Urinary bladder (tissue), 4 donors: ENCODE measurements around the gene TRABD2A. TPM values are rescaled to one million over a fixed set of nuclear protein-coding genes. Genes with fewer than 3 reads are reported as not detected.
A peak's percentile ranks its signal among the peaks of the same experiment; 100 is the strongest.

ENCODE experiments used
- DNase-seq: peaks from one replicate; pipeline ENCODE4 v3.0.0-alpha.2; 2015; ENCODE audit errors: extremely low spot score
- H3K27ac ChIP-seq: one replicate; pipeline ENCODE4 v1.5.1; 2013; ENCODE audit warnings: low read depth, mild to moderate bottlenecking, moderate library complexity
- H3K36me3 ChIP-seq: one replicate; pipeline ENCODE4 v1.6.1; 2013; ENCODE audit warnings: mild to moderate bottlenecking, moderate library complexity; ENCODE audit not compliant: insufficient read depth
- H3K4me1 ChIP-seq: one replicate; pipeline ENCODE4 v1.6.1; 2013; ENCODE audit warnings: mild to moderate bottlenecking, moderate library complexity; ENCODE audit not compliant: insufficient read depth
- H3K4me3 ChIP-seq: one replicate; pipeline ENCODE4 v1.5.1; 2013; ENCODE audit warnings: low read depth, low read length
- WGBS: extraction: QIAGEN DNeasy Blood & Tissue Kit; methylation state at CpG from one replicate; pipeline ENCODE4 v1.1.7; 2013; 5-methylcytosine and 5-hydroxymethylcytosine counted together
- polyA plus RNA-seq: library from polyadenylated mRNA; stranded (reverse); fragments of 200-250 nt; gene quantifications from one replicate; pipeline ENCODE4 v1.2.3, GENCODE V29; 2013
- total RNA-seq: library from RNA; depleted of rRNA; stranded (reverse); fragments of >200 nt; gene quantifications from one replicate; pipeline ENCODE4 v1.2.3, GENCODE V29; 2014
- donor health status: healthy with polysubstance abuse.
- donor health status: healthy.

TRABD2A gene
- total and polyA plus RNA-seq, 2 donors: 0.61 to 1.3 TPM

DNA sequence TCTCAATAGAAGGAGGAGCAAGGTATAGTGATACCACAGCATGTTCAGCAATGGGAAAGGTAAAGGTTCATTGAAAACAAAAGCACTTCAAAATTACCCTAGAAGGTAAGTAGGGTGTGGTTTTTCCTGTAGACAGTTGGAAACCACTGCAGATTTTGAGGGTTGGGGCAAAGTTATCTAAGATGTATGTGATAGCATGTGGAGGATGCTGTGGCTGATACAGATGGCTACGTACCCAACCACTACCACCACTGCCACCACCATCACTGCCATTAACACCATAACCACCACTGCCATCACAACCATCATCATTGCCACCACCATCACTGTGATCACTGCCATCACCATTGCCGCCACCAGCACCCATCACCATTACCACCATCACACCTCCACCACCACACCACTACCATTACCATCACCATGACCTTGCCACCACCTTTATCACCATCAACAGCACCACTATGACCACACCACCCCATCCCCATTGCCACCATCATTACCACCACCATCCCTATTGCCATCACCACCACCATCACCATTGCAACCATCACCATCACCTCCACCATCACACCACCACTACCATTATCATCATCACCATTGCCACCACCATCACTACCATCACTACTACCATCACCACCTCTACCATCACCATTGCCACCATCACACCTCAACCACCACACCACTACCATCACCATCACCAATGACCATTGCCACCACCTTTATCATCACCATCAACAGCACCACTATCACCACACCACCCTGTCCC lies 28.2 kb upstream of the TRABD2A start:
- no peak overlapping the region for H3K4me3 ChIP-seq
- no peak for DNase-seq
- H3K4me1 ChIP-seq: no peaks in the 10 kb centered on the region
- no peak overlapping the region for H3K27ac ChIP-seq
- WGBS: 96% methylated on average over 2 of the region's 2 CpGs
- no peaks in the 10 kb centered on the region for H3K36me3 ChIP-seq

DNA sequence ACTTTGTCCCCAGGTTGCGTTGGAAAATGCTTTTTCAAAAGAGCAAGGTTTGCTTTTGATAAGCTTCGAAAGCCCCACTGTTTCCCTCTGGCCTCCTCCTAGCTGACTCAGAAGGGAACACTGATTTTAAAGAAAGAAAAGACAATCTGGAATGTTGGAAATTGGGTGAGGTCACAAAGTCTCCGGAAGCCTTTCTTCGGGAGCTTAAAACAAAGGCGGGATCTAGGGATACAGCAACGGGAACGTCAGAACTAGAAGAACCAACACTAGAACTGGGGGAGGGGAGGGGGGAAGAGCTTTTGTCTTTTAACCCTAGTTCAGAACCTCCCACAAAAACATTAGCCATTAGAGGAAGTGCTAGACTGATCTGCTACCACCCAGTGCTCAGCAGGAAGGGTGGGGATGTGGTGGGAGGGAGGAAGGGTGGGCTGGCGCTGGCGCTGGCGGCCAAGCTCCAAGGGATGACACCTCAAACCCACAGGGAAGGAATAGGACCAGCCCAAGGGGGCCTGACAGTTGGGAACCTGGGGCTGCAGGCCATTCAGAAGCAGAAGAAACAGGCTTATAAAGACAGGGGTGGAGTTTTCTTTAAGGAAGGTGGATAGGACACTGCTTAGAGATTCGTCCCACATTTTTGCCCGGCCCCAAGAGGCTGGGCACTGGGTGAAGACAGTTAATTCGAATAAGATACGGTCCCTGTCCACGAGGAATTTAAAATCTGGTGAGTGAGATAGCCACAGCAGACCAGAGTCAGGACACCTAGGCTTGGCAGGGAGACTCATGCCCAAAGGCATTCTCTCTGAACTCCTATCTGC lies 26.2 kb upstream of the TRABD2A start:
- H3K4me1 ChIP-seq: no peaks in the 10 kb centered on the region

DNA sequence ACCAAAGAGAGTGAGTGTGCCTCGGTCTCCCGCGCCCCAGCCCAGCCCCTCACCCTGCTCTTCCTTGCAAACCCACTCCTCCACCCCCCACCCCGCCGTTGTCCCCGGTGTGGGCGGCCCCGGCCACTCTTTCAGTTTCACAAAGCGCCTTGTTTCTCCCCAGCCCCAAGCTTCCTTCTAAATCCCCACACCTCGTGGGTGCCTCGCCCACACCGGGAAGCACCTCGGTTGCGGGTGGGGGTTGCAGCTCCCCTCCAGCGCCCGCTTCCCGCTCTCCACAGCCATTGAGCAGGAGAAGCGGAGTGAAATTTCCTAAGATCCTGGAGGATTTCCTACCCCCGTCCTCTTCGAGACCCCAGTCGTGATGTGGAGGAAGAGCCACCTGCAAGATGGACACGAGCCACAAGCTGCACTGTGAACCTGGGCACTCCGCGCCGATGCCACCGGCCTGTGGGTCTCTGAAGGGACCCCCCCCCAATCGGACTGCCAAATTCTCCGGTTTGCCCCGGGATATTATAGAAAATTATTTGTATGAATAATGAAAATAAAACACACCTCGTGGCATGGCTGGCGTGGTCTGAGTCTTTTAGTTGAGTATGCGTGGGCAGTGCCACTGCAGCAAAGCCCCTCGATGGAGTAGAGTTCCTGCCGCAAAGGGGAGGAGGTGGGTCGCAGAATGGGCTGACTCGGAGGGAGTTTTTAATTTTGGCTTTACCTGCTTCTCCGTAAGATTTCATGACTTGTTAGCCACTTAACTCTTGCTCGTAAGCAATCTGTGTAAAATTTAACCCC lies 25.4 kb upstream of the TRABD2A start:
- no peak for DNase-seq

More for the DNA sequence above, 26.2 kb upstream of the TRABD2A start:
- DNase-seq: no peak
- H3K27ac ChIP-seq: peak overlapping the region; percentile 28
- peak overlapping the region; percentile 90 for H3K4me3 ChIP-seq
- WGBS: 15% methylated on average over 15 of the region's 15 CpGs
- no peaks in the 10 kb centered on the region for H3K36me3 ChIP-seq

DNA sequence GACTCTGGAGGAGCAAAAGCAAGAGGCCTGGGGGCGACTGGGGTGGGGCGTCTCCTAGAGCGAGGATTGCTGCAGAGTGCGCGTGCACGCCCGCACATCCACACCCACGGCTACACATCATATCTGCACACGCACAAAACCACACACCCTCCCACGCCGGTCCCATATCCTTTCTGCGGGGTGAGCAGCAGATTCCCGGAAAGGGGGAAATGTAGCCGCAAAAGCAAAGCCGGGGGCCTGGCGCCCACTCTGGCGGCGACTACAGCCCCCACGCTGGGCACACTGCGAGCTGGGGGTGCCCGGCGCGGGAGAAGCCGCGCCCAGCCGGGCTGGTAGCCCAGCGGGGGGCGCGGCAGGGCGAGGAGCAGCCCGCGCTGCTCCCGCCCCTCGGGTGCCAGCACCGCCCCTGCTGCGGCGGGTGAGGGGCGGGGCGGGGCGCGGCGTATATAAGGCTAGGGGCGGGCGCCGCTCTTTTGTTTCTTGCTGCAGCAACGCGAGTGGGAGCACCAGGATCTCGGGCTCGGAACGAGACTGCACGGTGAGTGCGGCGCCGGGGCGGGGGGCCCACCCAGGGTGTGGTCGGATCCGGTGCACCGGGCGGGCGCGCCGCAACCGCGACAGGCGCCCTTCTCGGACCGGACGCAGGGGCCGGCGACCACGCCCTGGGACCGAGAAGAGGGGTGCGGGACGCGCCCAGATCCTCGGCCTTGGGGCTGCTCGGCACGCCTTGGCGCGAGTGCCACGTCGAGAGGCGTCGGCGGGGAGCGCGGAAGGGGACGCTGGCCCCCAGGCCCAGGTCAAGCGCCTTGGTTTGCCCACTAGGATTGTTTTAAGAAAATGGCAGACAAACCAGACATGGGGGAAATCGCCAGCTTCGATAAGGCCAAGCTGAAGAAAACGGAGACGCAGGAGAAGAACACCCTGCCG lies 24.6 kb upstream of the TRABD2A start, which contains the start of gene TMSB10:
TSS of gene TMSB10 (plus strand) at position 476 of the 927 bp plus-strand sequence.
- DNase-seq: no peak
- Histone ChIP-seq H3K27ac (peak within 1 kb of the TSS; percentile 94), H3K4me1 (no peaks in the 10 kb centered on the region), H3K4me3 (peak within 1 kb of the TSS; percentile 90), H3K36me3 (no peaks in the 10 kb centered on the region)
- under 1% methylated on average over 94 of the region's 94 CpGs for WGBS

More for the DNA sequence above, 25.4 kb upstream of the TRABD2A start:
- Histone ChIP-seq H3K36me3 (no peaks in the 10 kb centered on the region), H3K4me1 (no peaks in the 10 kb centered on the region), H3K4me3 (peak overlapping the region; percentile 90), H3K27ac (peak overlapping the region; percentile 94)
- WGBS: 1% methylated on average over 38 of the region's 38 CpGs

DNA sequence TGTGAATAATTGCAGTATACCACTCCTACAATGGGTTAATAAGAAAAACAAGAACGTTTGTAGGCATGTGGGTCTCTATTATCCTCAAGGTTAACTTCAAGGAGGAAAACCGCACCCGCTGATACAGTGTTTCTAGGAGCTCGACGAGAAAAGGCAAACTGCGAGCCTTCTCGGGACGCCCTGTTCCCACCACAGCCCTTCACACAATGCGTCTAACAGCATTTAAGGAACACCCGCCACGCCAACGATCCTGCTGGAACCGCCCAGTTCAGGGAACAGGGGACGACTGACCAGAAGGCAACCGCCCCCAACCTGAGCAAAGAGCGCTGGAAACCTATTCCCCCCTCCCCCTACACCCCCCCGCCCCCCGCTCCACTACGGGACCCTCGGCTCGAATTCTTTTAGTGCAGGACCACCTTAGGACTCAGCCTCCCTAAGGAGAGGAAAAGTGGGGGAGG lies 23.9 kb upstream of the TRABD2A start:
- WGBS: under 1% methylated on average over 21 of the region's 21 CpGs
- peak overlapping the region; percentile 94 for H3K27ac ChIP-seq
- no peak for DNase-seq

DNA sequence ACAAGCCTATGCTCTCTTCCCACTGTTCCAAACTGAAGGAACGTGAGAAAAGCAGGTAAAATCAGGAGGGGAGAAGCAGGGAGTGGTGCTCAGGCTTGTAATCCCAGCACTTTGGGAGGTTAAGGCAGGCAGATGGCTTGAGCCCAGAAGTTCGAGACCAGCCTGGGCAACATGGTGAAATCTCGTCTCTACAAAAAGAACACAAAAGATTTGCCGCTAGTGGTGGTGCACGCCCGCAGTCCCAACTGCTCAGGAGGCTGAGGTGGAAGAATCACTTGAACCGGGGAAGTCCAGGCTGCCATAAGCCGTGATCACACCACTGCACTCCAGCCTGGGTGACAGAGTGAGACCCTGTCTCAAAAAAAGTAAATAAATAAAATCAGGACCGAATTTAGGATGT lies 23.3 kb upstream of the TRABD2A start:
- WGBS: 82% methylated on average over 9 of the region's 9 CpGs
- Histone ChIP-seq H3K4me3 (no peak overlapping the region), H3K27ac (no peak overlapping the region)

More for the DNA sequence above, 23.9 kb upstream of the TRABD2A start:
- Histone ChIP-seq H3K36me3 (no peaks in the 10 kb centered on the region), H3K4me3 (peak overlapping the region; percentile 90), H3K4me1 (no peaks in the 10 kb centered on the region)

DNA sequence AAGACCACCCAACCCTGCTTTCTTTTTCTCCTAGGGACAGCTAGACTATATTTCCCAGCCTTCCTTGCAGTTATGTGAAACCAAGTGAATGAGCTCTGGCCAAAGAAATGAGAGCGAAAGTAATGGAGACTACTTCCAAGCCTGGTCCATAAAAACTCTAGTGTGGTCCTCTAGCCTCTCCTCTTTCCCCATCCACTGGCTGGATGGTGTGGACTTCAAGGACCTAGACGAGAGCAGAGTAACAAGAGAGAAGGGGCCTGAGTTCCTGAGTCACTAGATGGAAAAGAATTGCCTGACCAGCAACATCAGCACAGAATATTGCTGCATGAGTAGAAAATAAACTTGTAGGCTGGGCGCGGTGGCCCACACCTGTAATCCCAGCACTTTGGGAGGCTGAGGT lies 21.6 kb upstream of the TRABD2A start:
- Histone ChIP-seq H3K36me3 (no peaks in the 10 kb centered on the region), H3K27ac (no peak overlapping the region), H3K4me1 (no peaks in the 10 kb centered on the region), H3K4me3 (no peak overlapping the region)
- WGBS: over 99% methylated on average over 4 of the region's 4 CpGs
- no peak for DNase-seq

More for the DNA sequence above, 23.3 kb upstream of the TRABD2A start:
- no peak for DNase-seq
- no peaks in the 10 kb centered on the region for H3K4me1 ChIP-seq
- no peaks in the 10 kb centered on the region for H3K36me3 ChIP-seq

DNA sequence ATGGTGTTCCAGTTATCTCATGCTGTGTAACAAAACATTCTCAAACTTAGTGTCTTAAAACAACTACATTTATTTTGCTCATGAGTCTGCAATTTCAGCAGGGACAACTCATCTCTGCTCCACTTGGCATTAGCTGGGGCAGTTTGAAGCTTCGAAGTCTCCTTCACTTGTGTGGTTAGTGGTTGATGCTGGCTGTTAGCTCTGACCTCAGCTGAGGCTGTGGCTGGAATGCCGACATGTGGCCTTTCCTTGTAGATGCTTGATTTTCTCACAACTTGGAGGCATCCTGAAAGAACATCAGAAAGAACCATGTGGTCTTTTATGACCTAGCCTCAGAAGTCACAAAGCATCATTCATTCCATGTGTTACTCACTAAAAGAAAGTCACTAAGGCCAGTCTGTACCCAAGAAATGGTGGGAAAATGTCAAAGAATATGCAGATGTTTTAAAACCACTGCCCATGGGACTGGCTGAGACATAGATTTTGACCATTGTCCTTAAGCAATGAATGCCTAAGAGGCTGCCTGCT lies 20.8 kb upstream of the TRABD2A start:
- H3K4me3 ChIP-seq: no peak overlapping the region
- no peak overlapping the region for H3K27ac ChIP-seq
- no peaks in the 10 kb centered on the region for H3K36me3 ChIP-seq
- WGBS: 86% methylated on average over 2 of the region's 2 CpGs
- H3K4me1 ChIP-seq: no peaks in the 10 kb centered on the region
- no peak for DNase-seq

DNA sequence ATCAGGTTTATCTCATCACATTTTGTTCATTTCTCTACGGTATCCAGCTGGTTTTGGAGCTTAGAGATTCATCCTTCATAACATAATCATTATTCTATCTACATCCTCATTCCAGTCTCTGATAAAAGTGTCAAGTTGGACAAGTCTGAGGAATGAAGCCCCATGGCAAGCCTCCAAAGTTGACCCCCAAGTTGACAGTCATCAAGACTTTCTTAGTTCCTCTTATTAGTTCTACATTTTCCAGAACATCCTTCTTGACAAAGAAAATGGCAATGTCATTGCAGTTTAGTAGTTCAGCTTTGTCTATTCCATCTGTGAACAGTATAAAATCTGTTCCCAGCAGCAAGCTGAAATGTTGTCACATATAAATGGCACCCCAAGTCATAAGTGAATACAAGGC lies 20.1 kb upstream of the TRABD2A start:
- Histone ChIP-seq H3K4me3 (no peak overlapping the region), H3K36me3 (no peaks in the 10 kb centered on the region), H3K27ac (no peak overlapping the region), H3K4me1 (no peaks in the 10 kb centered on the region)
- WGBS: 65% methylated on average over 1 of the region's 1 CpG
- no peak for DNase-seq

DNA sequence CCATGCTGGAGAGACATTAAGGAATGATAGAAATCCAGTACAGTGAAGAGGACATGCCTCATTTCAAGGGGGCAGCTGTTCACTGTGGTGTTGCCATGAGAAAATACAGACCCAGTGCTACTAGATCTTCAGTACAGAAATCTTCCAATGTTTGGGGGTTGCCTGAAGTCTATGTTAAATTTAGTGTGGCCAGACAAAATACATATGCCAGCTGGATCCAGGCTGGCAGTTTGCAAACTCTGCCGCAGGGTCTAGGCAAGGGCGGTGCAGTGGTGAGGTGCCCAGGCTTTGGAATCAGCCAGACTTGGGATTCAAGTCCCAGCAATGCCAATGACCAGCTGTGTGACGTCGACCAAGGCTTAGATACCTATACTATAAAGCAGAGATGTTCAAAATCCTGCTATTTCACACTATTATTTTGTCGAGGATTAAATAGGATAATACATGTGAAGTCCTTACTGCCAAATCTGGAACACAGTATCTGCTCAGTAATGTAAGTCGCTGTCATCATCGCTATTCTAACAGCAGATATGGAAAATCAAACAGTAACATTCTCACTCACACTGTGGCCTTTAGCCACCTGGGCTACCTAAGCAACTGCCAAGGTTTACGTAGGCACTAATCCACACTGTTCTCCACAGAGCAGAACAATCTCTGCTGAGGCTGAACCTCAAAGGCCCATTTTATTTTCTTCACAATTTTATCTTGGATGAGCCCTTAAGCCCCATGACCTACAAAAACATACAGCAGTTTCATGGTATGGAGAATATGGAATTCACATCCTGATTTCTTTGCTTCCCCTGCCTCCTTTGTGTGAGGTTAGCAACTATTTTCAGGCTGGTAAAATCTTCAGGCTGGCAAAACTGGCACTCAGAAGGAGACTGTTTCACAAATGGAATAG lies 18.7 kb upstream of the TRABD2A start:
- Histone ChIP-seq H3K27ac (no peak overlapping the region), H3K36me3 (no peaks in the 10 kb centered on the region), H3K4me3 (no peak overlapping the region), H3K4me1 (no peaks in the 10 kb centered on the region)
- DNase-seq: no peak
- 74% methylated on average over 8 of the region's 8 CpGs for WGBS

DNA sequence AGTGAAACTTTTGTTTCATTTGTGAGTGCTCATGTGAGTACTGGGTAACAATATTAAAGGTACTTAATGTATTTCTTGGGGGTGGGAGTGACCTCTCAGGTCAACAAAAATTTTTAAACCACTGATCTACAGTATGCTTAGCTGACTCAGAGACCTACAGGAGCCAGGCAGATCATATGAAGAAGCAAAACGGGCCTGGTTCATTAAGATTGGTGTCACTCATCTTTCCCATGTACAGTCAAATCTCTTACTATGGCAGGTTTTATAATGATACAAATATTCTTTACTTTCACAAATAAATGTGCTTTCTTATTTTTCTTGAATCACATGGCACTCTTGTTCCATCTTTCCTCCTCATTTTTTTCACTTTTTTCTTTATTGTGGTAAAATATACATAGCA lies 16.9 kb upstream of the TRABD2A start:
- DNase-seq: no peak
- Histone ChIP-seq H3K36me3 (no peaks in the 10 kb centered on the region), H3K27ac (no peak overlapping the region), H3K4me3 (no peak overlapping the region), H3K4me1 (no peaks in the 10 kb centered on the region)
- WGBS: 68% methylated on average over 1 of the region's 1 CpG
